ENCODE data around the gene RPL13A. TPM values are rescaled to one million over a fixed set of nuclear protein-coding genes. Genes with fewer than 3 reads are reported as not detected.

Gene RPL13A
- total RNA-seq, 8 experiments from 2014 or later = 2,225 to 4,117 (median 3,221) TPM

DNA sequence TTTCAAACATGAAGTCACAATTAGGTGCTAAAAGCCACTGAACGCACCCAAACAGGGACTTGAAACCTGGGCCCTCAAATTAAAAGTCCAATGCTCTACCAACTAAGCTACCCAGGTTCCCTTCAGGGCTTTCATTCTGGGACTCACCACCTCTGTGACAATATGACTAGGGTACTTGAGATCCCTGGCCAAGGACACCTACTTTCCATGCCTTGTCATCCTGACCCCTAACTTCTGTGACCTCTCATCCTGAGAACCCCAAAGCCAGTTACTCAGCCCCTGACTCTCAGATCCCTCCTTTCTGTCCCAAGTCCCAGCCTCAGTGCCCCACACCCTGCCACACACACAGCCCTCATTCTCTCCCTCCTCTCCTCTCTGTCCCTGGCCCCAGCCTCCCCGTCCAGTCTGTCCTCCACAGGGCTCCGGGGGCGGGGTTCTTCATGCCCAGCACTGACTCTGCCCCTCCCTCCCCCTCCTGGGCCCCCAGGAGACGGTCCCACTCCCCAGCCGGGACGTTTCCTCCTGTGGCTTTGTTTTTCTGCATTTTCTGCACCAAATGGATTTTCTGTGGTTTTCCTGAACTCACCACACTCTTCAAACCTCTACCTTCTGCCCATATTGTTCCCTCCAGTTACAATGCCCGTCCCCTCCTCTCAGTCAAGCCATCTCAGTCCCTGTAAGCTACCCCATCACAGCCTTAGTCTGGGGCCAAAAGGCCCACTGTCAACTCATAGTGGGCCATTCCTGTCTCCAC lies 47.4 kb downstream of the RPL13A start:
- Histone ChIP-seq H3K4me1 (replicated peaks in 1 of 2) (no peaks in the 10 kb centered on the region), H3K4me3 (peak overlapping the region in 4 of 5 donors; percentile 42 to 60 (median 52)), H3K27ac (no peak overlapping the region)
- in situ Hi-C loops (cut with MboI; ENCODE audit: low pct_unique_long_range_greater_than_20kb in 2 of 9, low sequenced_read_pairs in 9 of 9, unreplicated experiment in 9 of 9) = loop anchor here in 1 of 9 experiments (25.0 kb wide), 1 partner anchor 148 kb away; the partner anchor contains the start of gene KASH5
- ATAC-seq (replicated peaks in 6 of 8) = no peak
- 0 to 100% (median 47%) methylated on average over 1 to 5 of the region's 8 CpGs; no CpG with 5 or more reads in 4 of the 10 experiments for WGBS, 10 experiments

DNA sequence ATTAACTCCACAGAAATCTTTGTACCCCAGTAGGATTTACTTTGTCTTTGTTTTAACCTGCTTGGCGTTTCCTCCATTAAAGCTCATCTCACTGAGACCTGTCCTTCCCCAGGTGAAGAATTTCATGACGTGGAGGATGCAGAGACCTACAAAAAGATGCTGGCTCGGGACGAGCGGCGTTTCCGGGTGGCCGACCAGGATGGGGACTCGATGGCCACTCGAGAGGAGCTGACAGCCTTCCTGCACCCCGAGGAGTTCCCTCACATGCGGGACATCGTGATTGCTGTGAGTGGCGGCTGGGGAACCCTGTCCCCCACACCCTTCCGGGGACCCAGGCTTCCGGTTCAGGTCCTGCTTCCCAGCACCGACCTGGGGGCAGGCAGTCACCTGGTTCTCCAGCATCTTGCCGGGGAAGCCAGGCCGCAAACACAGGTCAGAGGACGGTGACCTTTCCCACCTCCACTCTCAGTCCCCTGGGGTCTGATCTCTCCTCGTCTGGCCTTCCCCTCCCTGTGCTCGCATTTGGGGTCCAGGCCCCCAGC lies 49.6 kb downstream of the RPL13A start:
- H3K4me3 ChIP-seq = no peak overlapping the region
- in situ Hi-C loops (cut with MboI; ENCODE audit: low pct_unique_long_range_greater_than_20kb in 2 of 9, low sequenced_read_pairs in 9 of 9, unreplicated experiment in 9 of 9) = loop anchor here in 1 of 9 experiments (25.0 kb wide), 1 partner anchor 150 kb away; the partner anchor contains the start of gene KASH5
- H3K4me1 ChIP-seq (replicated peaks in 1 of 2) = no peaks in the 10 kb centered on the region
- 80 to 87% (median 85%) methylated on average over 1 to 9 of the region's 22 CpGs; no CpG with 5 or more reads in 6 of the 10 experiments for WGBS, 10 experiments
- ATAC-seq (replicated peaks in 6 of 8) = no peak
- no peak overlapping the region for H3K27ac ChIP-seq

DNA sequence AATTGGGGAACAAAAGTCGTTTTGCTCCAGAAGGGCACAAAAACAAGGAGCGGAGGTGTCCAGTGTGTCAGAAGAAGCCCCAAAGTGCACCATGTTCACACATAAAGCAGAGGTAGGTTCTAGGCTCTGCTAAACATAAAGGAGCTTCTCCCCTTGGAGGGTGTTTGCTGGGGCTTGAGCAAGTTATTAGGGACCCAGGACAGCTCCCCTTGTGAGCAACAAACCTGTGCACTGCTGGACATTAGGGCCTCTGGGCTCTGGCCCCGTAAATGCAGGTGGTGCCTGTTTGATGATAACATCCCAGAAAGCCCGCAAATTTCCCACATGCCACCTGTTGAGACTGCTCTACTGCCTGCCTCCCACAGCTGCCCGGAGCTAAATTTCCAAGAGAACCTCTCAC lies 51.2 kb downstream of the RPL13A start:
- 57 to 100% (median 75%) methylated on average over 1 to 4 of the region's 5 CpGs; no CpG with 5 or more reads in 2 of the 10 experiments for WGBS, 10 experiments
- Histone ChIP-seq H3K27ac (no peak overlapping the region), H3K4me3 (no peak overlapping the region), H3K4me1 (replicated peaks in 1 of 2) (no peaks in the 10 kb centered on the region)
- in situ Hi-C loops (cut with MboI; ENCODE audit: low pct_unique_long_range_greater_than_20kb in 2 of 9, low sequenced_read_pairs in 9 of 9, unreplicated experiment in 9 of 9) = loop anchor here in 1 of 9 experiments (25.0 kb wide), 1 partner anchor 151 kb away; the partner anchor contains the start of gene KASH5
- ATAC-seq (replicated peaks in 6 of 8) = no peak

DNA sequence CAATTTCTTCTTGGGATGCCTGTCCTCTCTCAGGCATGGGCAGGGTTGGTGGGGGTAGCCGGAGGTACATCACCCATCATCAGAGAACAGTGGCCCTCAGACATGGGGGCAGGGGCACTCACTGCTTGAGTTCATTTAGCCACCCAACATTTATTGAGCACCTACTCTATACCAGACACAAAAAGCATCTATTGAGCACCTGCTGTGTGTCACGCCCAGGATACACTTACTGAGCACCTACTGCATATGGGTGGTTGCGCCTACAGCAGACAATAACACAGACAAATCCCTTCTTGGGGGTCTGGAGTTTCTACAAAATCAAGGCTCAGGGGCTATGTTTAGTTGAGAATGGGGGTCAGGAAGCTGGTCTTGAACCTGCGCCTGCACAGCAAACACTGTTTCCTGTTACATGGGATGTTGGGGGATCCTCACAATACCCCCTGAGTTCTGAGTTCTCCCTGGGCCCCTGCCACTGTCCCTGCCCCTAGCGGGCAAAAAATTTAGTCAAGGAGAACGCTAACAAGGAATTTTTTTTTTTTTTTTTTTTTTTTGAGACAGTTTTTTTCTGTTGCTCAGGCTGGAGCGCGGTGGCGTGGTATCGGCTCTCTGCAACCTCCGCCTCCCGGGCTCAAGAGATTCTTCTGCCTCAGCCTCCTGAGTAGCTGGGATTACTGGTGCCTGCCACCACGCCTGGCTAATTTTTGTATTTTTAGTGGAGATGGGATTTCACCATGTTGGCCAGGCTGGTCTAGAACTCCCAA lies 52.0 kb downstream of the RPL13A start:
- in situ Hi-C loops (cut with MboI; ENCODE audit: low pct_unique_long_range_greater_than_20kb in 2 of 9, low sequenced_read_pairs in 9 of 9, unreplicated experiment in 9 of 9) = loop anchor here in 1 of 9 experiments (25.0 kb wide), 1 partner anchor 152 kb away; the partner anchor contains the start of gene KASH5
- Histone ChIP-seq H3K27ac (no peak overlapping the region), H3K4me3 (no peak overlapping the region), H3K4me1 (replicated peaks in 1 of 2) (no peaks in the 10 kb centered on the region)
- WGBS, 10 experiments = 80 to 100% (median 92%) methylated on average over 1 to 6 of the region's 13 CpGs; no CpG with 5 or more reads in 2 of the 10 experiments
- ATAC-seq (replicated peaks in 6 of 8) = no peak

Other genes with a start within 250 kb of the RPL13A start
- gene SLC6A16, start 162.4 kb upstream of the RPL13A start, total RNA-seq = 1 to 10 TPM in 4 of 8 experiments, under 1 TPM in 4; 0.51 to 2.4 (median 1.1) TPM
- 10 to 100 TPM in 5 of 8 experiments, 1 to 10 TPM in 3; 2.8 to 40.2 (median 11.4) TPM for gene CD37, start 152.2 kb upstream of the RPL13A start, total RNA-seq
- gene TEAD2, start 125.2 kb upstream of the RPL13A start, total RNA-seq = 10 to 100 TPM in 6 of 8 experiments, 1 to 10 TPM in 2; 6.0 to 78.1 (median 14.2) TPM
- 1 to 10 TPM in 4 of 8 experiments, under 1 TPM in 2, not detected in 2; 0.38 to 5.2 (median 1.4) TPM for gene DKKL1, start 123.7 kb upstream of the RPL13A start, total RNA-seq
- gene KASH5, start 99.4 kb upstream of the RPL13A start, total RNA-seq = 1 to 10 TPM in 2 of 8 experiments, under 1 TPM in 4, not detected in 2; 0.27 to 2.7 (median 0.51) TPM
- 1 to 10 TPM in 1 of 8 experiments, not detected in 7; 1.2 TPM for gene PTH2, start 64.2 kb upstream of the RPL13A start, total RNA-seq
- 1 to 10 TPM in 1 of 8 experiments, under 1 TPM in 5, not detected in 2; 0.42 to 1.1 (median 0.67) TPM for gene GFY, start 62.2 kb upstream of the RPL13A start, total RNA-seq
- gene SLC17A7, start 46.1 kb upstream of the RPL13A start, total RNA-seq = 1 to 10 TPM in 2 of 8 experiments, under 1 TPM in 5, not detected in 1; 0.16 to 1.9 (median 0.71) TPM
- 10 to 100 TPM; 53.1 to 94.9 (median 76.4) TPM for gene PIH1D1, start 35.8 kb upstream of the RPL13A start, total RNA-seq
- 10 to 100 TPM in 4 of 8 experiments, 1 to 10 TPM in 4; 3.6 to 26.2 (median 10.8) TPM for gene ALDH16A1, start 34.4 kb upstream of the RPL13A start, total RNA-seq
- 1 to 10 TPM in 5 of 8 experiments, under 1 TPM in 3; 0.22 to 8.7 (median 1.4) TPM for gene FLT3LG, start 13.4 kb upstream of the RPL13A start, total RNA-seq
- 1,000 to 10,000 TPM; 2,973 to 6,174 (median 3,870) TPM for gene RPS11, start 8.8 kb downstream of the RPL13A start, total RNA-seq
- 10 to 100 TPM in 4 of 8 experiments, 1 to 10 TPM in 4; 2.2 to 70.6 (median 27.8) TPM for gene FCGRT, start 25.1 kb downstream of the RPL13A start, total RNA-seq
- 10 to 100 TPM in 2 of 8 experiments, 1 to 10 TPM in 6; 2.0 to 13.2 (median 6.4) TPM for gene RCN3, start 40.4 kb downstream of the RPL13A start, total RNA-seq
- gene NOSIP, start 92.9 kb downstream of the RPL13A start, total RNA-seq = 100 to 1,000 TPM in 2 of 8 experiments, 10 to 100 TPM in 6; 61.7 to 145 (median 76.6) TPM
- 1 to 10 TPM in 1 of 8 experiments, under 1 TPM in 7; 0.21 to 1.1 (median 0.60) TPM for gene PRRG2, start 93.7 kb downstream of the RPL13A start, total RNA-seq
- gene PRR12, start 103.6 kb downstream of the RPL13A start, total RNA-seq = 10 to 100 TPM in 3 of 8 experiments, 1 to 10 TPM in 5; 3.3 to 18.8 (median 7.5) TPM
- 10 to 100 TPM in 4 of 8 experiments, 1 to 10 TPM in 2, under 1 TPM in 2; 0.79 to 35.2 (median 7.5) TPM for gene RRAS, start 152.5 kb downstream of the RPL13A start, total RNA-seq
- gene SCAF1, start 154.6 kb downstream of the RPL13A start, total RNA-seq = 10 to 100 TPM; 10.1 to 33.0 (median 20.1) TPM
- gene IRF3, start 178.2 kb downstream of the RPL13A start, total RNA-seq = 100 to 1,000 TPM in 1 of 8 experiments, 10 to 100 TPM in 7; 40.8 to 110 (median 53.4) TPM
- 10 to 100 TPM in 3 of 8 experiments, 1 to 10 TPM in 5; 5.3 to 34.6 (median 8.2) TPM for gene BCL2L12, start 178.3 kb downstream of the RPL13A start, total RNA-seq
- gene PRMT1, start 189.7 kb downstream of the RPL13A start, total RNA-seq = 100 to 1,000 TPM; 190 to 369 (median 229) TPM
- gene ADM5, start 202.0 kb downstream of the RPL13A start, total RNA-seq = 1 to 10 TPM in 7 of 8 experiments, under 1 TPM in 1; 0.66 to 5.2 (median 2.1) TPM
- 10 to 100 TPM in 6 of 8 experiments, 1 to 10 TPM in 2; 4.7 to 65.7 (median 36.3) TPM for gene CPT1C, start 203.5 kb downstream of the RPL13A start, total RNA-seq

Data from motor neuron (in vitro differentiated cells).